ENCODE data around the gene ARHGAP4.

DNA sequence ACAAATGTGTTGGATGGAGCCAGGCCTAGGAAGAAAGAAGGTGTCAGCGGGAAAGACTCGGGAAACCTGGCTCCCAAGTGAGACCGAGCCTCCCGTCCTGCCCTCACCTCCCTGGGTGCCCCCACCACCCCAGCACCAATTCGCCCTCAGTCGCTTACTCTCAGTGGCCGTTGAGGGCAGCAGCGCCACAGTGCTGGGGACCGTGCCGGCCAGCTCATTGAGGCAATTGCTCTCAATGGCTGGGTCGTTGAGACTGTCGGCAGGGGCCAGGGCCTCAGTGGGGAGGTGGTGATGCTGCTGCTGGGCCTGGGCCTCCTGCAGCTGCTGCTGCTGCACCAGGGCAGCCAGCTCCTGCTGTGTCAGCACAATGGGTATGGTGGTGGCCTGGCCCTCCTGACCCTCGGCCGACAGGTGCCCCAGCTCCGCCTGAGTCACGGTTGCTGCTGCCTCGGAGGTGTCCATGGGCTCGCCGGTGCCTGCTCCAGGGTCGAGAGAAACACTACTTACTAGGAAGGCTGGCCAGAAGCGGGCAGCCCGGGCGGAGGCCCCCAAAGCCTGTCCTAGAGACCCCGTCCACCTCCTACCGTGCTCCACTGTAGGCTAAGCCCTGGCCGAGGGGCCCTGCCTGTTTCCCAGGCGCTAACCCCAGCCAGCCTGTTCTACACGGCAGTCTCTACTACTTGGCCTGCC, 25.8 kb upstream of the ARHGAP4 start:
- TF ChIP-seq POLR2AphosphoS5 (IDR thresholded peaks at IDR 0.05; ENCODE audit: borderline replicate concordance, low read depth, low read length) = no peak
- no peak for TF ChIP-seq EZH2 (IDR thresholded peaks at IDR 0.05)
- TF ChIP-seq FOXP2 (optimal IDR thresholded peaks at IDR 0.05; ENCODE audit: control extremely low read depth, extremely low read length, insufficient read depth) = no peak
